ENCODE data around the gene PREP. TPM values are rescaled to one million over a fixed set of nuclear protein-coding genes. Genes with fewer than 3 reads are reported as not detected.

Gene PREP
- total and polyA plus RNA-seq, 8 donors = 11.0 to 53.3 (median 18.1) TPM

DNA sequence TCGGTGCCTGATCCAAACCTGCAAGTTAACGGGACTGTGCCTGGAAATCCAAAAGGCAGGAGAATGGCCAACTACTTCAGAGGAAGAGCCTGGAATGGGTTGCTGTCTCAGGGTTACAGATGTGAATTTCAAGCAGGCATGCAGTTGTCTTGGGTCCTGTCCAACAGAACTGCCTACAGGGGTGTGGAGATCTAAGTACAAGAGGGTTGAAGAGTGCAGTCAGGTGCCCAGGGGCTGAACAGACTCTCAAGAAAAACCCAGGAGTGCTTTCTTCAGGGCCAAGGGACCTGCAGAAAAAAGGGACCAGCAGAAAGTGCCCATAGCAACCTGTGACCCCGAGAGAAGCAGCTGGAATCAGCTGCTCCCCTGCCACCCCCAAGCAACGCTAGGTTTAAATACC is 71.0 kb downstream of the PREP start:
- no peak for DNase-seq
- TF ChIP-seq, protein P1, sequence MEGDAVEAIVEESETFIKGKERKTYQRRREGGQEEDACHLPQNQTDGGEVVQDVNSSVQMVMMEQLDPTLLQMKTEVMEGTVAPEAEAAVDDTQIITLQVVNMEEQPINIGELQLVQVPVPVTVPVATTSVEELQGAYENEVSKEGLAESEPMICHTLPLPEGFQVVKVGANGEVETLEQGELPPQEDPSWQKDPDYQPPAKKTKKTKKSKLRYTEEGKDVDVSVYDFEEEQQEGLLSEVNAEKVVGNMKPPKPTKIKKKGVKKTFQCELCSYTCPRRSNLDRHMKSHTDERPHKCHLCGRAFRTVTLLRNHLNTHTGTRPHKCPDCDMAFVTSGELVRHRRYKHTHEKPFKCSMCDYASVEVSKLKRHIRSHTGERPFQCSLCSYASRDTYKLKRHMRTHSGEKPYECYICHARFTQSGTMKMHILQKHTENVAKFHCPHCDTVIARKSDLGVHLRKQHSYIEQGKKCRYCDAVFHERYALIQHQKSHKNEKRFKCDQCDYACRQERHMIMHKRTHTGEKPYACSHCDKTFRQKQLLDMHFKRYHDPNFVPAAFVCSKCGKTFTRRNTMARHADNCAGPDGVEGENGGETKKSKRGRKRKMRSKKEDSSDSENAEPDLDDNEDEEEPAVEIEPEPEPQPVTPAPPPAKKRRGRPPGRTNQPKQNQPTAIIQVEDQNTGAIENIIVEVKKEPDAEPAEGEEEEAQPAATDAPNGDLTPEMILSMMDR (IDR thresholded peaks at IDR 0.05) = no peak
- TF ChIP-seq POLR2A (IDR thresholded peaks at IDR 0.05) (no peak), EP300 (IDR thresholded peaks at IDR 0.05) (no peak), POLR2AphosphoS5 (IDR thresholded peaks at IDR 0.05) (no peak)

DNA sequence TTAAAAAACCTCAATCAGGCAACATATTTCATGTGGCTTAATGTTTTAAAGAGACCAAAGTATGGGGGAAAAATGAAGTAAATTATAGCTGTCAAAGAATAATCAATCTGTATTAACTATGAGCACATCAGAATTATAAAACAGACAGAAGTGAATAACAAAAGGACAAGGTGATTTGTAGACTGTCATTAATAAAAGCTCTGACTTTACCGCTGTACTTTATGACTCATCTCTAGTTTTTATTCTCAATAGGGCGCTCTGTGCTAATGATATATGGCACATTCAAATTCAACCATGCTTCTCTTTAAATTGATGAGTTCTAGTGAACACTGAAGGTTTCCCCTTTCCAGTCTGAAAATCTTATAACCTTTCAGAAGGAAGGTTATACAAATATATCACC is 72.0 kb downstream of the PREP start:
- H3K27ac ChIP-seq = no peak overlapping the region
- H3K27me3 ChIP-seq = no peaks in the 10 kb centered on the region
- no peak for DNase-seq
- peaks cover 0 to 76% (median 58%) of the 10 kb centered on the region in 4 donors for H3K36me3 ChIP-seq
- H3K9me3 ChIP-seq = no peaks in the 10 kb centered on the region
- 78 to 93% (median 85%) methylated on average over 2 of the region's 2 CpGs for WGBS, 5 donors
- intact Hi-C loops (cut with DNase I; ENCODE audit: low total_unique reads) = no loop called here
- H3K4me1 ChIP-seq = peaks cover 0 to 17% (median 9%) of the 10 kb centered on the region in 4 donors
- TF ChIP-seq POLR2AphosphoS5 (IDR thresholded peaks at IDR 0.05) (no peak), EP300 (IDR thresholded peaks at IDR 0.05) (no peak), POLR2A (IDR thresholded peaks at IDR 0.05) (no peak)
- TF ChIP-seq, protein P1 (IDR thresholded peaks at IDR 0.05) = no peak
- no peak overlapping the region for H3K4me3 ChIP-seq

More for the DNA sequence above, 71.0 kb downstream of the PREP start:
- H3K27me3 ChIP-seq = no peaks in the 10 kb centered on the region
- WGBS, 5 donors = 88 to 100% (median 94%) methylated on average over 4 of the region's 4 CpGs
- no peak overlapping the region for H3K27ac ChIP-seq
- intact Hi-C loops (cut with DNase I; ENCODE audit: low total_unique reads) = no loop called here
- peaks cover 0 to 72% (median 60%) of the 10 kb centered on the region in 4 donors for H3K36me3 ChIP-seq
- H3K9me3 ChIP-seq = no peaks in the 10 kb centered on the region
- H3K4me3 ChIP-seq = no peak overlapping the region
- H3K4me1 ChIP-seq = peaks cover 0 to 8% (median 5%) of the 10 kb centered on the region in 4 donors

DNA sequence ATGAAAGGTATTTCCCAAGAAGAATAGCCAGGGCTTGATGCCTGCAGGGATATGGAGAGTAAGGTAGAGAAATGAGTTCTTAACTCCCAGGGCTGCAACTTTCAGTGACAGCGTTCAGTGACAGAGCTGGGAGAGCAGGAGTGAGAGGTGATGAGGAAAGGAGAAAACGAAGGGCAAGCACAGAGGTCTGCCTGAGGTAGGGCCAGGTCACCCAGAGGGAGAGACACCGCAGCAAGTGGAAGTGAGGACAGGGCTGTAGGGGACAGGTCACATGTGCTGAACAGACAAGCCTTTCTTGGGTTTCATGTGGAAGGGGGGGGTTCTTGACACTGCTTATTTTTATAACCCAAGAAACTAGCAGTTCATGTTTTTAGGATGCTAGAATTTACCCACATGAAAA is 72.5 kb downstream of the PREP start:
- Histone ChIP-seq H3K4me3 (no peak overlapping the region), H3K36me3 (peaks cover 0 to 77% (median 58%) of the 10 kb centered on the region in 4 donors), H3K9me3 (no peaks in the 10 kb centered on the region), H3K4me1 (peaks cover 0 to 21% (median 12%) of the 10 kb centered on the region in 4 donors), H3K27ac (no peak overlapping the region), H3K27me3 (no peaks in the 10 kb centered on the region)
- no peak for DNase-seq
- TF ChIP-seq, protein P1 (IDR thresholded peaks at IDR 0.05) = no peak
- TF ChIP-seq POLR2AphosphoS5 (IDR thresholded peaks at IDR 0.05) (no peak), EP300 (IDR thresholded peaks at IDR 0.05) (no peak), POLR2A (IDR thresholded peaks at IDR 0.05) (no peak)
- WGBS, 5 donors = 92 to 99% (median 95%) methylated on average over 3 of the region's 3 CpGs
- intact Hi-C loops (cut with DNase I; ENCODE audit: low total_unique reads) = no loop called here

DNA sequence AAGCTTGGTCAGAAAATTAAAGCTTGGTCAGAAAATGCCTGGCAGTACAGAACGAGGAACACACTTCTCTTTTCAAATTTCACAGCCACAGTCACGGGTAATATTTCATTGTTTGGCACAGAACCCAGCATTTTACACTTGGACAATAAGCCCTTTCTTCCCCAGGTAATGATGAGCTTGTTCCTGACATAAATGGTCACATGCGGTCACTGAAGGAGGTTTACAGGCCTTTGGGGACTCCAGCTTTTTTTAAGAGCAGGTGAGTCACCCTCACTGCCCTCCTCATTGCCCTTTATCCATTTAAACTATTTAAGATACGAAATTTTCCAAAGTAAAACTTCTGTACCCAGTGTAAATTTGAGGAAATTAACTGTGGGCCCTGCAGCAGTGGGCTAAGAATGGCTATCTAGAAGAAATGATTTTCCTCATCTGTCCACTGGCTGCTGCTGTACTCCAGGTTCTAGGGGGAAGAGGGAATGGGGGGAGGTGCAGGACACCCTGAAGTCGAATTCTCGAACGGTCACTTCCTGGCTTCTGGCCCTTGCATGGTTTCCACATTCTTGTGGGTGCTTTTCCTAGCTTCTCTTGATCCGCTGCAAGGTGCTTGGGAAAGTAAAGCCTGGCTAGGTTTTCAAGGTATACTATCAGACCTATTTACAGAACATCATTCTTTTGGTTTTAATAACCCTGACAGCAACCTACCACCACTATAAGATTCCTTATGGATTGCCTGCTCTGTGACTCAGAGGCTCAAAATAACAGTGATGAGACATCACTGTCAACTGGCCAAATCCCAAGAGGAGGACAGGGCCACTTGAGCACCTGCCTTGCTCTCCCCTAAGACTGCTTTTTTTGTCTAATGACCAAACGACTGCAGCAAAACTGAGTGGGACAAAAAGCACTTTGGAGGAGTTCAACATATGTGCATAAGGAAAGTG is 75.8 kb downstream of the PREP start:
- Histone ChIP-seq H3K9me3 (no peaks in the 10 kb centered on the region), H3K4me1 (peaks cover 0 to 29% (median 18%) of the 10 kb centered on the region in 4 donors), H3K27me3 (no peaks in the 10 kb centered on the region), H3K27ac (peak overlapping the region; percentile 30 to 55 (median 36)), H3K36me3 (peaks cover 0 to 83% (median 69%) of the 10 kb centered on the region in 4 donors), H3K4me3 (no peak overlapping the region)
- no peak for TF ChIP-seq POLR2A (IDR thresholded peaks at IDR 0.05)
- TF ChIP-seq, protein P1 (IDR thresholded peaks at IDR 0.05) = no peak
- no peak for TF ChIP-seq EP300 (IDR thresholded peaks at IDR 0.05)
- TF ChIP-seq POLR2AphosphoS5 (IDR thresholded peaks at IDR 0.05) = no peak
- no peak for DNase-seq
- intact Hi-C loops (cut with DNase I; ENCODE audit: low total_unique reads) = no loop called here
- 61 to 71% (median 65%) methylated on average over 9 of the region's 9 CpGs for WGBS, 5 donors
